K562 (cell line): Measurements from ENCODE around the gene EGFL7. TPM values are rescaled to one million over a fixed set of nuclear protein-coding genes. Genes with fewer than 3 reads are reported as not detected.

ENCODE experiments used
- ATAC-seq: fragments of 200-7000 bp; cut with Tn5 transposase; 3 replicates; pipeline ENCODE4 v1.9.1; 2020; ENCODE audit warnings: moderate library complexity
- BruUV-seq: library from RNA; stranded (reverse); fragments of 400-500 nt; replicated peaks from 2 replicates; lab custom pipeline; 2021; lab: Mats Ljungman, UMichigan
- CTCF ChIA-PET: fragments of 300-600 bp; formaldehyde crosslinking; extraction: SDS; loops from one replicate; lab custom pipeline; 2021; ENCODE audit warnings: low intra/inter-chr PET ratio; lab: Yijun Ruan, JAX
- POLR2A ChIA-PET: fragments of 300-600, 350-650 bp; sonication (Branson Sonifier 250); formaldehyde crosslinking; extraction: SDS; loops from one replicate; lab custom pipeline; 2021; ENCODE audit warnings: antibody characterized with exemption, inconsistent platforms; lab: Yijun Ruan, JAX
- DNase-seq, 4 experiments: peaks; one replicate each; pipeline versions ENCODE4 v3.0.0 to v3.0.0-alpha.2; 2011 to 2018; ENCODE audit warnings: low spot score in 3 of 4, mixed read lengths in 3 of 4; ENCODE audit errors: extremely low read depth in 1 of 4
- FAIRE-seq: peaks from 2 replicates; lab custom pipeline; 2011; peaks lifted over from hg19 to GRCh38; lab: Jason Lieb, UNC
- H2AFZ ChIP-seq: 2 replicates; pipeline ENCODE4 v1.6.0; 2011; ENCODE audit warnings: low read depth, low read length, control low read depth, inconsistent platforms
- H3K27ac ChIP-seq: fragments of 200-600 bp; 3 replicates; pipeline ENCODE4 v1.8.0; 2011; ENCODE audit warnings: low read depth, mild to moderate bottlenecking, control low read depth, inconsistent platforms, low read length, moderate library complexity, mixed read lengths; ENCODE audit errors: extremely low read depth
- H3K27me3 ChIP-seq, 2 experiments: fragments of 300-600 bp in 1 of 2; 2 replicates in 1 of 2; 3 replicates in 1 of 2; pipeline versions ENCODE4 v1.6.0 to v1.8.0; 2011; ENCODE audit warnings: inconsistent platforms in 2 of 2, low read length in 2 of 2, mild to moderate bottlenecking in 1 of 2, mixed read lengths in 1 of 2, moderate library complexity in 1 of 2; ENCODE audit not compliant: control insufficient read depth in 2 of 2, insufficient read depth in 2 of 2
- H3K36me3 ChIP-seq: fragments of 300-600 bp; 3 replicates; pipeline ENCODE4 v1.8.0; 2011; ENCODE audit warnings: mild to moderate bottlenecking, low read length, inconsistent platforms; ENCODE audit not compliant: control insufficient read depth, insufficient read depth
- H3K4me1 ChIP-seq, 2 experiments: fragments of 200-600 bp in 1 of 2; replicated peaks in 1 of 2; 2 replicates in 1 of 2; 3 replicates in 1 of 2; pipeline versions ENCODE4 v1.5.1 to v1.8.0; 2011; ENCODE audit warnings: inconsistent platforms in 2 of 2, low read length in 2 of 2, mild to moderate bottlenecking in 1 of 2, mixed read lengths in 1 of 2, moderate library complexity in 1 of 2; ENCODE audit not compliant: control insufficient read depth in 2 of 2, insufficient read depth in 2 of 2
- H3K4me2 ChIP-seq: 2 replicates; pipeline ENCODE4 v1.6.1; 2011; ENCODE audit warnings: low read length, control low read depth, inconsistent platforms, mixed read lengths; ENCODE audit not compliant: insufficient read depth
- H3K4me3 ChIP-seq: fragments of 200-600 bp; sonication (generic), shearing (Covaris generic); 2 replicates; pipeline ENCODE4 v1.5.1; 2016; ENCODE audit warnings: control low read depth, inconsistent platforms
- H3K79me2 ChIP-seq: fragments of 200-600 bp; 3 replicates; pipeline ENCODE4 v1.8.0; 2011; ENCODE audit warnings: low read length, inconsistent platforms; ENCODE audit not compliant: control insufficient read depth, insufficient read depth
- H3K9ac ChIP-seq, 2 experiments: 2 replicates each; pipeline versions ENCODE4 v1.6.0 to v1.6.1; 2011; ENCODE audit warnings: low read depth in 2 of 2, low read length in 2 of 2, control low read depth in 1 of 2, inconsistent platforms in 1 of 2, mild to moderate bottlenecking in 1 of 2, mixed read lengths in 1 of 2; ENCODE audit not compliant: insufficient read depth in 1 of 2
- H3K9me1 ChIP-seq: one replicate; pipeline ENCODE4 v1.6.0; 2011; ENCODE audit warnings: inconsistent platforms, mild to moderate bottlenecking, low read length, moderate library complexity; ENCODE audit not compliant: control insufficient read depth, insufficient read depth
- H3K9me3 ChIP-seq: replicated peaks from 2 replicates; pipeline ENCODE4 v1.5.1; 2011; ENCODE audit warnings: low read depth, low read length, inconsistent platforms; ENCODE audit not compliant: control insufficient read depth, insufficient read depth
- H4K20me1 ChIP-seq: replicated peaks from 2 replicates; pipeline ENCODE4 v1.6.1; 2011; ENCODE audit warnings: low read length, inconsistent platforms, mixed read lengths; ENCODE audit not compliant: control insufficient read depth, insufficient read depth
- ADNP ChIP-seq: fragments of 200-800 bp; sonication (Bioruptor generic); IDR thresholded peaks from 2 replicates; pipeline ENCODE4 v1.6.1; 2016; ENCODE audit warnings: missing genetic modification characterization, missing compliant biosample characterization
- AFF4 ChIP-seq: sonication (generic); formaldehyde crosslinking; IDR thresholded peaks from 2 replicates; pipeline ENCODE4 v1.8.0; 2023; ENCODE audit warnings: mild to moderate bottlenecking, missing genetic modification reagents
- ILF3 ChIP-seq: fragments of 450-650 bp; IDR thresholded peaks from 2 replicates; pipeline ENCODE4 v1.6.1; 2018; ENCODE audit warnings: antibody characterized with exemption, mild to moderate bottlenecking, moderate library complexity, borderline replicate concordance
- POLR2AphosphoS2 ChIP-seq: IDR thresholded peaks from 2 replicates; pipeline ENCODE4 v1.6.1; 2012; ENCODE audit warnings: low read length, improper control_type of control experiment
- POLR2H ChIP-seq: IDR thresholded peaks from 2 replicates; pipeline ENCODE4 v1.6.1; 2016; ENCODE audit warnings: missing genetic modification characterization, low read depth, mild to moderate bottlenecking, control low read depth, missing compliant biosample characterization, moderate library complexity
- PRDM10 ChIP-seq: fragments of 450-650 bp; IDR thresholded peaks from 2 replicates; pipeline ENCODE4 v1.6.1; 2018; ENCODE audit not compliant: partially characterized antibody
- PTBP1 ChIP-seq: fragments of 200-400 bp; formaldehyde crosslinking; IDR thresholded peaks from 2 replicates; pipeline ENCODE4 v1.6.1; 2017; ENCODE audit warnings: low read depth, low read length
- RBM39 ChIP-seq: fragments of 200-400 bp; formaldehyde crosslinking; optimal IDR thresholded peaks from 2 replicates; pipeline ENCODE3; 2018; ENCODE audit warnings: low read depth, low read length
- SMAD1 ChIP-seq: fragments of 150-350 bp; IDR thresholded peaks from 2 replicates; pipeline ENCODE4 v1.6.1; 2014; ENCODE audit warnings: low read length, low read depth; ENCODE audit not compliant: partially characterized antibody
- SMARCE1 ChIP-seq: fragments of 450-650 bp; IDR thresholded peaks from 2 replicates; pipeline ENCODE4 v1.7.1; 2016; ENCODE audit warnings: mild to moderate bottlenecking
- TAF15 ChIP-seq: fragments of 200-400 bp; formaldehyde crosslinking; IDR thresholded peaks from 2 replicates; pipeline ENCODE4 v1.6.1; 2017; ENCODE audit warnings: mild to moderate bottlenecking, low read depth, low read length, moderate library complexity
- ZNF280A ChIP-seq: fragments of 450-650 bp; IDR thresholded peaks from 2 replicates; pipeline ENCODE4 v1.6.1; 2018; ENCODE audit warnings: mild to moderate bottlenecking, low read depth; ENCODE audit not compliant: partially characterized antibody
- WGBS: fragments of 100-300 bp; shearing (Covaris generic); methylation state at CpG from one replicate; pipeline ENCODE4 v1.1.6; 2016; ENCODE audit warnings: low coverage, mixed read lengths; ENCODE audit not compliant: insufficient coverage; ENCODE audit errors: missing lambda C conversion rate; 5-methylcytosine and 5-hydroxymethylcytosine counted together
- in situ Hi-C: fragments of 300-500 bp; cut with MboI; formaldehyde crosslinking; loops from 4 replicates; pipeline ENCODE4 v1.15.0; 2018; ENCODE audit warnings: inconsistent platforms, mixed read lengths
- intact Hi-C: fragments of 100-400 bp; cut with micrococcal nuclease; formaldehyde crosslinking; loops from 2 replicates; pipeline ENCODE4 v1.14.2; 2022
- polyA plus RNA-seq, 8 experiments: library from polyadenylated mRNA; depleted of rRNA in 4 of 8; stranded (reverse) in 5 of 8; unstranded in 3 of 8; fragments of >200 nt; fragmentation: Nextera tagmentation in 2 of 8; fragmentation: Illumina TruSeq in 1 of 8; extraction: Ambion mirVana in 2 of 8; extraction: Trizol in 1 of 8; gene quantifications; 2 replicates each; pipeline versions ENCODE4 v1.2.1 to v1.2.3, GENCODE V29; 2011 to 2014; ENCODE audit warnings: inconsistent platforms in 1 of 8, missing spikeins in 1 of 8
- total RNA-seq, 7 experiments: library from RNA; depleted of rRNA in 6 of 7; stranded (reverse); fragments of >200 nt in 6 of 7; fragmentation: Illumina TruSeq in 2 of 7; extraction: Trizol in 2 of 7; gene quantifications; 2 replicates each; pipeline versions ENCODE4 v1.2.1 to v1.2.3, GENCODE V29; 2011 to 2021; ENCODE audit warnings: low replicate concordance in 1 of 7

EGFL7 gene
- total and polyA plus RNA-seq, 9 of the 15 experiments (the other 6 are each of a cell fraction or from before 2014, with no cell fraction given): 1.5 to 286 (median 55.5) TPM

GRCh38 chr9:136671254-136671614 lies 8.5 kb downstream of the EGFL7 start:
- ATAC-seq (no peak), FAIRE-seq (no peak), DNase-seq (peak in 1 of 4 experiments; percentile 55)
- H2AFZ ChIP-seq: no peak overlapping the region
- H3K27me3 ChIP-seq: no peaks in the 10 kb centered on the region
- H3K36me3 ChIP-seq: peaks cover 83% of the 10 kb centered on the region; the same call in 2 of the 3 replicates
- peak overlapping the region in 1 of 2 experiments; percentile 61; a peak in 1 of 4 replicates for H3K9ac ChIP-seq
- no peak overlapping the region for H3K4me2 ChIP-seq
- peaks cover 64% of the 10 kb centered on the region for H4K20me1 ChIP-seq
- 71% methylated on average over 5 of the region's 12 CpGs for WGBS
- H3K27ac ChIP-seq: no peak overlapping the region
- BruUV-seq: no TSS peak
- in situ Hi-C loops: no loop called here
- no peaks in the 10 kb centered on the region for H3K9me3 ChIP-seq
- H3K4me1 ChIP-seq: peaks cover 8 to 100% of the 10 kb centered on the region in 2 experiments; a peak in 4 of 5 replicates
- H3K4me3 ChIP-seq: no peak overlapping the region
- H3K79me2 ChIP-seq: peaks cover 30% of the 10 kb centered on the region
- ChIA-PET CTCF (no interaction called here), POLR2A (interaction anchor here (0.6 to 1.4 kb wide), 6 partner anchors 9 to 136 kb away, joined by 3 to 8 read pairs (median 3); partner anchors contain the start of genes EGFL7 and RABL6)
- peaks cover 2% of the 10 kb centered on the region for H3K9me1 ChIP-seq
- intact Hi-C loops: no loop called here
- no peak for TF ChIP-seq SMARCE1
- peak; percentile 36; the same call in 1 of the 2 replicates for TF ChIP-seq ILF3
- TF ChIP-seq POLR2H (tag): no peak
- TF ChIP-seq ADNP (tag): no peak
- TF ChIP-seq TAF15: 0 out of 2 replicates have a peak, but pooled peaks have one; percentile 6
- TF ChIP-seq AFF4 (CRISPR knock-in tag): no peak
- no peak for TF ChIP-seq ZNF280A
- TF ChIP-seq PRDM10: no peak
- TF ChIP-seq PTBP1: peak; percentile 14; the same call in 1 of the 2 replicates
- no peak for TF ChIP-seq SMAD1
- no peak for TF ChIP-seq RBM39
- TF ChIP-seq POLR2AphosphoS2: peak; percentile 15; the same call in 1 of the 2 replicates
